RWPE1 (cell line): Measurements from ENCODE around the gene STH.

ENCODE experiments used
- CTCF ChIA-PET: fragments of 350-600 bp; sonication (Branson Sonifier 250); formaldehyde crosslinking; extraction: SDS; loops from one replicate; lab custom pipeline; 2021; lab: Yijun Ruan, JAX
- POLR2A ChIA-PET: fragments of 400-600 bp; formaldehyde crosslinking; extraction: SDS; loops from one replicate; lab custom pipeline; 2020; ENCODE audit warnings: antibody characterized with exemption; ENCODE audit not compliant: low non-redundant PET; lab: Yijun Ruan, JAX
- DNase-seq: peaks from one replicate; pipeline ENCODE4 v3.0.0; 2012; ENCODE audit warnings: low spot score
- H3K27ac ChIP-seq: fragments of 450-650 bp; 2 replicates; pipeline ENCODE4 v1.5.1; 2017
- CTCF ChIP-seq: fragments of 450-650 bp; conservative IDR thresholded peaks from 2 replicates; pipeline ENCODE4 v1.5.1; 2017; ENCODE audit warnings: low read depth, mild to moderate bottlenecking

The STH gene

GRCh38 chr17:46026166-46027047 is 27.4 kb downstream of the STH start:
- CTCF ChIA-PET: interaction anchor here (0.7 kb wide), 3 partner anchors 10 to 777 kb away, joined by 3 to 4 read pairs (median 4); no protein-coding TSS in a partner anchor
- POLR2A ChIA-PET: no interaction called here
- no peak for DNase-seq

GRCh38 chr17:46027048-46027975 is 28.3 kb downstream of the STH start:
- peak overlapping the region; percentile 29 for H3K27ac ChIP-seq
- TF ChIP-seq CTCF: no peak
- POLR2A ChIA-PET: no interaction called here
- DNase-seq: no peak
- CTCF ChIA-PET: interaction anchor here (0.8 kb wide), 1 partner anchor 12 kb away, joined by 3 read pairs; no protein-coding TSS in a partner anchor

More at GRCh38 chr17:46026166-46027047, 27.4 kb downstream of the STH start:
- no peak for TF ChIP-seq CTCF
- H3K27ac ChIP-seq: peak overlapping the region; percentile 29

GRCh38 chr17:46027976-46028325 is 28.9 kb downstream of the STH start:
- CTCF ChIA-PET: interaction anchor here (0.8 kb wide), 1 partner anchor 11 kb away, joined by 3 read pairs; no protein-coding TSS in a partner anchor
- no peak for TF ChIP-seq CTCF
- POLR2A ChIA-PET: no interaction called here
- no peak for DNase-seq
- no peak overlapping the region for H3K27ac ChIP-seq

GRCh38 chr17:46028374-46028773 is 29.3 kb downstream of the STH start:
- ChIA-PET CTCF (interaction anchor here (0.8 to 1.7 kb wide), 2 partner anchors 11 to 16 kb away, joined by 3 to 11 read pairs; no protein-coding TSS in a partner anchor), POLR2A (no interaction called here)
- no peak overlapping the region for H3K27ac ChIP-seq
- no peak for DNase-seq
- TF ChIP-seq CTCF: no peak

GRCh38 chr17:46028981-46029565 is 30.0 kb downstream of the STH start:
- ChIA-PET POLR2A (no interaction called here), CTCF (interaction anchor here (0.6 to 1.7 kb wide), 2 partner anchors 15 kb away, joined by 3 to 11 read pairs; no protein-coding TSS in a partner anchor)
- DNase-seq: no peak
- no peak for TF ChIP-seq CTCF
- H3K27ac ChIP-seq: no peak overlapping the region

GRCh38 chr17:46029627-46030026 is 30.6 kb downstream of the STH start:
- TF ChIP-seq CTCF: no peak
- DNase-seq: no peak
- H3K27ac ChIP-seq: no peak overlapping the region
- POLR2A ChIA-PET: no interaction called here
- CTCF ChIA-PET: interaction anchor here (0.6 to 1.7 kb wide), 4 partner anchors 15 to 746 kb away, joined by 3 to 11 read pairs (median 4); no protein-coding TSS in a partner anchor
